Measurements from ENCODE around the gene DIPK1A.

The DIPK1A gene

GRCh38 chr1:92961131-92961895 lies at the start of gene DIPK1A:
Gene DIPK1A, minus strand, starts transcription at chr1:92961462. Its CDS starts 33 bp downstream, at chr1:92961429.
- no peak for DNase-seq

- DNase-seq = no peak
These were observed 46.8 kb upstream of the DIPK1A start for GRCh38 chr1:93007941-93008577.

GRCh38 chr1:93005252-93005598 lies 44.0 kb upstream of the DIPK1A start:
- no peak for DNase-seq

- DNase-seq = no peak
These were observed 43.4 kb upstream of the DIPK1A start for GRCh38 chr1:93004566-93005251.

- DNase-seq = no peak
These were observed 42.7 kb upstream of the DIPK1A start for GRCh38 chr1:93003981-93004380.

- no peak for DNase-seq
These were observed 41.5 kb upstream of the DIPK1A start for GRCh38 chr1:93002781-93003180.

- DNase-seq = no peak
These were observed 40.6 kb upstream of the DIPK1A start for GRCh38 chr1:93001893-93002292.

- peak; percentile 53 for DNase-seq
These were observed 39.5 kb upstream of the DIPK1A start for GRCh38 chr1:93000751-93001175.

GRCh38 chr1:93000291-93000690 lies 39.0 kb upstream of the DIPK1A start:
- DNase-seq = no peak

GRCh38 chr1:92998821-92999220 lies 37.6 kb upstream of the DIPK1A start:
- DNase-seq = no peak

- no peak for DNase-seq
These were observed 34.5 kb upstream of the DIPK1A start for GRCh38 chr1:92995441-92996430.

- peak; percentile 34 for DNase-seq
These were observed 32.9 kb upstream of the DIPK1A start for GRCh38 chr1:92994105-92994712.

GRCh38 chr1:92993581-92993980 lies 32.3 kb upstream of the DIPK1A start:
- no peak for DNase-seq

- no peak for DNase-seq
These were observed 31.6 kb upstream of the DIPK1A start for GRCh38 chr1:92992877-92993276.

GRCh38 chr1:92992054-92992453 lies 30.8 kb upstream of the DIPK1A start:
- no peak for DNase-seq

GRCh38 chr1:92990828-92991227 lies 29.6 kb upstream of the DIPK1A start:
- no peak for DNase-seq

GRCh38 chr1:92989936-92990583 lies 28.8 kb upstream of the DIPK1A start:
- no peak for DNase-seq

GRCh38 chr1:92989253-92989652 lies 28.0 kb upstream of the DIPK1A start:
- DNase-seq = no peak

GRCh38 chr1:92987462-92987861 lies 26.2 kb upstream of the DIPK1A start:
- DNase-seq = no peak

- DNase-seq = no peak
These were observed 23.8 kb upstream of the DIPK1A start for GRCh38 chr1:92985101-92985500.

GRCh38 chr1:92980732-92981647 lies 19.7 kb upstream of the DIPK1A start:
- DNase-seq = no peak
